ENCODE data around the gene FAM131A.

- TF ChIP-seq BHLHE40 (IDR thresholded peaks at IDR 0.05; ENCODE audit: borderline replicate concordance in 1 of 2, low read depth in 2 of 2, low read length in 1 of 2), result no peak
- TF ChIP-seq EP300 (IDR thresholded peaks at IDR 0.05; ENCODE audit: borderline replicate concordance in 1 of 2, control insufficient read depth in 1 of 2, low read depth in 2 of 2, low read length in 2 of 2), result no peak
- TF ChIP-seq RCOR1 (conservative IDR thresholded peaks at IDR 0.05; ENCODE audit: low read depth, low read length), result no peak
- no peak for TF ChIP-seq NR2F1 (conservative IDR thresholded peaks at IDR 0.05)
- no peak for TF ChIP-seq USF2 (IDR thresholded peaks at IDR 0.05; ENCODE audit: borderline replicate concordance, low read depth, low read length)
- no peak for TF ChIP-seq PAX5 (IDR thresholded peaks at IDR 0.05; ENCODE audit: borderline replicate concordance, low read depth, low read length)
- TF ChIP-seq GATAD2B (conservative IDR thresholded peaks at IDR 0.05; ENCODE audit: low read depth), result no peak
- no peak for TF ChIP-seq BACH1 (IDR thresholded peaks at IDR 0.05; ENCODE audit: borderline replicate concordance)
- TF ChIP-seq RFX5 (IDR thresholded peaks at IDR 0.05; ENCODE audit: low read depth, low read length), result no peak
- TF ChIP-seq, protein P1, sequence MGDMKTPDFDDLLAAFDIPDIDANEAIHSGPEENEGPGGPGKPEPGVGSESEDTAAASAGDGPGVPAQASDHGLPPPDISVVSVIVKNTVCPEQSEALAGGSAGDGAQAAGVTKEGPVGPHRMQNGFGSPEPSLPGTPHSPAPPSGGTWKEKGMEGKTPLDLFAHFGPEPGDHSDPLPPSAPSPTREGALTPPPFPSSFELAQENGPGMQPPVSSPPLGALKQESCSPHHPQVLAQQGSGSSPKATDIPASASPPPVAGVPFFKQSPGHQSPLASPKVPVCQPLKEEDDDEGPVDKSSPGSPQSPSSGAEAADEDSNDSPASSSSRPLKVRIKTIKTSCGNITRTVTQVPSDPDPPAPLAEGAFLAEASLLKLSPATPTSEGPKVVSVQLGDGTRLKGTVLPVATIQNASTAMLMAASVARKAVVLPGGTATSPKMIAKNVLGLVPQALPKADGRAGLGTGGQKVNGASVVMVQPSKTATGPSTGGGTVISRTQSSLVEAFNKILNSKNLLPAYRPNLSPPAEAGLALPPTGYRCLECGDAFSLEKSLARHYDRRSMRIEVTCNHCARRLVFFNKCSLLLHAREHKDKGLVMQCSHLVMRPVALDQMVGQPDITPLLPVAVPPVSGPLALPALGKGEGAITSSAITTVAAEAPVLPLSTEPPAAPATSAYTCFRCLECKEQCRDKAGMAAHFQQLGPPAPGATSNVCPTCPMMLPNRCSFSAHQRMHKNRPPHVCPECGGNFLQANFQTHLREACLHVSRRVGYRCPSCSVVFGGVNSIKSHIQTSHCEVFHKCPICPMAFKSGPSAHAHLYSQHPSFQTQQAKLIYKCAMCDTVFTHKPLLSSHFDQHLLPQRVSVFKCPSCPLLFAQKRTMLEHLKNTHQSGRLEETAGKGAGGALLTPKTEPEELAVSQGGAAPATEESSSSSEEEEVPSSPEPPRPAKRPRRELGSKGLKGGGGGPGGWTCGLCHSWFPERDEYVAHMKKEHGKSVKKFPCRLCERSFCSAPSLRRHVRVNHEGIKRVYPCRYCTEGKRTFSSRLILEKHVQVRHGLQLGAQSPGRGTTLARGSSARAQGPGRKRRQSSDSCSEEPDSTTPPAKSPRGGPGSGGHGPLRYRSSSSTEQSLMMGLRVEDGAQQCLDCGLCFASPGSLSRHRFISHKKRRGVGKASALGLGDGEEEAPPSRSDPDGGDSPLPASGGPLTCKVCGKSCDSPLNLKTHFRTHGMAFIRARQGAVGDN (IDR thresholded peaks at IDR 0.05), result no peak
- TF ChIP-seq, protein P2, sequence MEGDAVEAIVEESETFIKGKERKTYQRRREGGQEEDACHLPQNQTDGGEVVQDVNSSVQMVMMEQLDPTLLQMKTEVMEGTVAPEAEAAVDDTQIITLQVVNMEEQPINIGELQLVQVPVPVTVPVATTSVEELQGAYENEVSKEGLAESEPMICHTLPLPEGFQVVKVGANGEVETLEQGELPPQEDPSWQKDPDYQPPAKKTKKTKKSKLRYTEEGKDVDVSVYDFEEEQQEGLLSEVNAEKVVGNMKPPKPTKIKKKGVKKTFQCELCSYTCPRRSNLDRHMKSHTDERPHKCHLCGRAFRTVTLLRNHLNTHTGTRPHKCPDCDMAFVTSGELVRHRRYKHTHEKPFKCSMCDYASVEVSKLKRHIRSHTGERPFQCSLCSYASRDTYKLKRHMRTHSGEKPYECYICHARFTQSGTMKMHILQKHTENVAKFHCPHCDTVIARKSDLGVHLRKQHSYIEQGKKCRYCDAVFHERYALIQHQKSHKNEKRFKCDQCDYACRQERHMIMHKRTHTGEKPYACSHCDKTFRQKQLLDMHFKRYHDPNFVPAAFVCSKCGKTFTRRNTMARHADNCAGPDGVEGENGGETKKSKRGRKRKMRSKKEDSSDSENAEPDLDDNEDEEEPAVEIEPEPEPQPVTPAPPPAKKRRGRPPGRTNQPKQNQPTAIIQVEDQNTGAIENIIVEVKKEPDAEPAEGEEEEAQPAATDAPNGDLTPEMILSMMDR (IDR thresholded peaks at IDR 0.05 in 2 of 3, conservative IDR thresholded peaks at IDR 0.05 in 1 of 3; ENCODE audit: control insufficient read depth in 2 of 3, extremely low read depth in 1 of 3, insufficient read depth in 1 of 3, low read depth in 3 of 3, low read length in 3 of 3), result no peak
- no peak for TF ChIP-seq POLR2A (IDR thresholded peaks at IDR 0.05; ENCODE audit: low read depth, low read length)
- TF ChIP-seq ELK1 (IDR thresholded peaks at IDR 0.05; ENCODE audit: low read depth, low read length), result no peak
These were observed 14.2 kb downstream of the FAM131A start for GRCh38 chr3:184351511-184352148.
